GM18858 (cell line): ENCODE results near the gene TMEM200A.

ENCODE experiments used
- ATAC-seq: cut with Tn5 transposase; IDR thresholded peaks from one replicate; pipeline ENCODE4 v1.9.1; 2021; ENCODE audit not compliant: unreplicated experiment

Gene TMEM200A

GRCh38 chr6:130377371-130377770 lies 11.6 kb downstream of the TMEM200A start:
- ATAC-seq: no peak

- ATAC-seq: no peak
Measured at GRCh38 chr6:130377915-130378314, 12.1 kb downstream of the TMEM200A start.

- ATAC-seq: no peak
Measured at GRCh38 chr6:130379223-130379622, 13.4 kb downstream of the TMEM200A start.

GRCh38 chr6:130381012-130381411 lies 15.2 kb downstream of the TMEM200A start:
- ATAC-seq: no peak

- no peak for ATAC-seq
Measured at GRCh38 chr6:130381459-130382380, 15.9 kb downstream of the TMEM200A start.

- ATAC-seq: no peak
Measured at GRCh38 chr6:130382872-130383490, 17.2 kb downstream of the TMEM200A start.

GRCh38 chr6:130385064-130385695 lies 19.4 kb downstream of the TMEM200A start:
- ATAC-seq: no peak

GRCh38 chr6:130389142-130389541 lies 23.3 kb downstream of the TMEM200A start:
- ATAC-seq: no peak

- ATAC-seq: no peak
Measured at GRCh38 chr6:130390890-130391289, 25.1 kb downstream of the TMEM200A start.

- no peak for ATAC-seq
Measured at GRCh38 chr6:130393306-130393705, 27.5 kb downstream of the TMEM200A start.

GRCh38 chr6:130394246-130394645 lies 28.4 kb downstream of the TMEM200A start:
- no peak for ATAC-seq

GRCh38 chr6:130395164-130395563 lies 29.3 kb downstream of the TMEM200A start:
- ATAC-seq: no peak

- ATAC-seq: no peak
Measured at GRCh38 chr6:130396722-130397121, 30.9 kb downstream of the TMEM200A start.

GRCh38 chr6:130405549-130405948 lies 39.7 kb downstream of the TMEM200A start:
- ATAC-seq: no peak

GRCh38 chr6:130407032-130407431 lies 41.2 kb downstream of the TMEM200A start:
- no peak for ATAC-seq

- no peak for ATAC-seq
Measured at GRCh38 chr6:130409418-130410100, 43.7 kb downstream of the TMEM200A start.

- no peak for ATAC-seq
Measured at GRCh38 chr6:130411481-130411880, 45.7 kb downstream of the TMEM200A start.

- ATAC-seq: no peak
Measured at GRCh38 chr6:130412556-130413290, 46.9 kb downstream of the TMEM200A start.

- ATAC-seq: no peak
Measured at GRCh38 chr6:130417951-130418350, 52.1 kb downstream of the TMEM200A start.

- ATAC-seq: no peak
Measured at GRCh38 chr6:130420911-130421310, 55.1 kb downstream of the TMEM200A start.

GRCh38 chr6:130421585-130421984 lies 55.8 kb downstream of the TMEM200A start:
- ATAC-seq: no peak
